Smooth muscle cell (in vitro differentiated cells): ENCODE data around the gene IGSF21. TPM values are rescaled to one million over a fixed set of nuclear protein-coding genes. Genes with fewer than 3 reads are reported as not detected.

Source experiments
- DNase-seq: peaks from one replicate; lab custom pipeline; 2025; ENCODE audit not compliant: unreplicated experiment; lab: John Stamatoyannopoulos, UW
- H2AFZ ChIP-seq: fragments of 200-600 bp; sonication (generic); 2 replicates; pipeline ENCODE4 v1.6.0; 2016; ENCODE audit warnings: antibody characterized with exemption, low read depth, mild to moderate bottlenecking
- H3F3A ChIP-seq: fragments of 200-600 bp; sonication (generic); 2 replicates; pipeline ENCODE4 v1.6.0; 2017; ENCODE audit warnings: antibody characterized with exemption, low read depth
- H3K27ac ChIP-seq: fragments of 200-600 bp; sonication (generic); 2 replicates; pipeline ENCODE4 v1.5.1; 2016; ENCODE audit warnings: low read depth, mild to moderate bottlenecking
- H3K27me3 ChIP-seq: fragments of 200-600 bp; sonication (generic); 2 replicates; pipeline ENCODE4 v1.6.1; 2016; ENCODE audit warnings: low read depth, mild to moderate bottlenecking
- H3K36me3 ChIP-seq: fragments of 200-600 bp; sonication (generic); 2 replicates; pipeline ENCODE4 v1.5.1; 2016; ENCODE audit warnings: low read depth
- H3K4me1 ChIP-seq: fragments of 200-600 bp; sonication (generic); 2 replicates; pipeline ENCODE4 v1.5.1; 2016; ENCODE audit warnings: low read depth
- H3K4me2 ChIP-seq: fragments of 200-600 bp; sonication (generic); 2 replicates; pipeline ENCODE4 v1.6.0; 2016; ENCODE audit warnings: mild to moderate bottlenecking
- H3K4me3 ChIP-seq: fragments of 200-600 bp; sonication (generic); 2 replicates; pipeline ENCODE4 v1.5.1; 2016; ENCODE audit warnings: mild to moderate bottlenecking
- H3K79me2 ChIP-seq: fragments of 200-600 bp; sonication (generic); 2 replicates; pipeline ENCODE4 v1.6.0; 2016; ENCODE audit warnings: low read depth, mild to moderate bottlenecking
- H3K9ac ChIP-seq: fragments of 200-600 bp; sonication (generic); 2 replicates; pipeline ENCODE4 v1.6.0; 2016; ENCODE audit warnings: low read depth
- H3K9me3 ChIP-seq: fragments of 200-600 bp; sonication (generic); replicated peaks from 2 replicates; pipeline ENCODE4 v1.5.1; 2016; ENCODE audit warnings: low read depth
- H4K20me1 ChIP-seq: fragments of 200-600 bp; sonication (generic); 2 replicates; pipeline ENCODE4 v1.6.0; 2016; ENCODE audit warnings: low read depth
- WGBS: methylation state at CpG from one replicate; pipeline ENCODE4 v1.1.7; 2016; ENCODE audit warnings: low lambda C conversion rate; 5-methylcytosine and 5-hydroxymethylcytosine counted together
- polyA plus RNA-seq: library from polyadenylated mRNA; unstranded; fragments of >200 nt; fragmentation: Nextera tagmentation; extraction: Ambion mirVana; gene quantifications from 2 replicates; pipeline ENCODE4 v1.2.1, GENCODE V29; 2016
- total RNA-seq: library from RNA; depleted of rRNA; stranded (reverse); fragments of >200 nt; gene quantifications from 2 replicates; pipeline ENCODE4 v1.2.3, GENCODE V29; 2014
- TF ChIP-seq, protein P1 (sequence below): fragments of 200-600 bp; sonication (generic); IDR thresholded peaks from 2 replicates; pipeline ENCODE4 v1.5.1; 2017; ENCODE audit warnings: borderline replicate concordance, mild to moderate bottlenecking, antibody characterized with exemption; ENCODE audit not compliant: insufficient read depth, poor library complexity, severe bottlenecking

IGSF21 gene
- total and polyA plus RNA-seq, 2 experiments from 2014 or later: not detected

DNA sequence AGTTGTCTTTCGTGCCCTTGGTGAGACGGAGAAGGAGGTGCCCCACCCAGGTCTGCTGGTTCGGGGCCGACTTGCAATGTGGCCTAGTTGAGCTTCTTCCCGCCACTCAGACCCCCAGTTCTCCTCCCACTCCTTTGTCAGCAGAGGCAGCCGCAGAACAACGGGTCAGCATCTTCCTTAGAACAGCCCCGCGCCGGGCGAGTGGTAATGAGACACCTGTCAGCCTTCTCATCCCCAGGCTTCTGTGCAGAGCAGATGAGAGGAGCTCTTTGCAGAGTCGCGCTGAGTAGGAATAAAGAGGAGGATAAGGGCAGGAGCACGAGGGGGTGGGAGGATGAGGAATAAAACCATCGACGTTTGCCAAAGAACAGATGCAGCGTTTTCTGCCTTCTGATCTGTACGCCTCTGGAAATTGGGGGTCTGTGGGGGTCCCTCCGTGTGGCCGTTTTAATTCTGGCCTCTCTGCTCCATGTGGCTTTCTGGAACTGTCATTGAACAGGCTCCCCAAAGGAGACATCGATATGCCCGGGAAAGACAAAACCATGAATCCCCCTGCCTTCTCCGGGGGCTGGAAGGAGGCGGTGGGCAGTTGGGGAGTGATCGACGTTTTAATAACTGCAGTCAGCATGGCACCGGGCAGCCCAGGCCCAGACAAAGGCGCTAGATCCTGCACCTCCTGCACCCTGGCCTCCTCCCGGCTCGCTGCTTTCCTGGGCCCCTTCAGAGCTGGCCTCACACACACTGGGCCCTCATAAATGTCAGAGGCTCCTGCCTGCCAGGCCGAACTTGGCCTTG lies 27.5 kb upstream of the IGSF21 start:
- Histone ChIP-seq H3K9ac (no peak overlapping the region), H3F3A (no peaks in the 10 kb centered on the region), H3K4me3 (no peak overlapping the region), H3K27ac (no peak overlapping the region), H3K9me3 (no peaks in the 10 kb centered on the region), H3K4me2 (no peak overlapping the region), H3K4me1 (no peaks in the 10 kb centered on the region), H3K79me2 (no peaks in the 10 kb centered on the region), H3K36me3 (no peaks in the 10 kb centered on the region), H4K20me1 (no peaks in the 10 kb centered on the region), H2AFZ (no peak overlapping the region), H3K27me3 (peaks cover 49% of the 10 kb centered on the region)
- TF ChIP-seq, protein P1, sequence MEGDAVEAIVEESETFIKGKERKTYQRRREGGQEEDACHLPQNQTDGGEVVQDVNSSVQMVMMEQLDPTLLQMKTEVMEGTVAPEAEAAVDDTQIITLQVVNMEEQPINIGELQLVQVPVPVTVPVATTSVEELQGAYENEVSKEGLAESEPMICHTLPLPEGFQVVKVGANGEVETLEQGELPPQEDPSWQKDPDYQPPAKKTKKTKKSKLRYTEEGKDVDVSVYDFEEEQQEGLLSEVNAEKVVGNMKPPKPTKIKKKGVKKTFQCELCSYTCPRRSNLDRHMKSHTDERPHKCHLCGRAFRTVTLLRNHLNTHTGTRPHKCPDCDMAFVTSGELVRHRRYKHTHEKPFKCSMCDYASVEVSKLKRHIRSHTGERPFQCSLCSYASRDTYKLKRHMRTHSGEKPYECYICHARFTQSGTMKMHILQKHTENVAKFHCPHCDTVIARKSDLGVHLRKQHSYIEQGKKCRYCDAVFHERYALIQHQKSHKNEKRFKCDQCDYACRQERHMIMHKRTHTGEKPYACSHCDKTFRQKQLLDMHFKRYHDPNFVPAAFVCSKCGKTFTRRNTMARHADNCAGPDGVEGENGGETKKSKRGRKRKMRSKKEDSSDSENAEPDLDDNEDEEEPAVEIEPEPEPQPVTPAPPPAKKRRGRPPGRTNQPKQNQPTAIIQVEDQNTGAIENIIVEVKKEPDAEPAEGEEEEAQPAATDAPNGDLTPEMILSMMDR: no peak
- DNase-seq: no peak
- 84% methylated on average over 31 of the region's 31 CpGs for WGBS

DNA sequence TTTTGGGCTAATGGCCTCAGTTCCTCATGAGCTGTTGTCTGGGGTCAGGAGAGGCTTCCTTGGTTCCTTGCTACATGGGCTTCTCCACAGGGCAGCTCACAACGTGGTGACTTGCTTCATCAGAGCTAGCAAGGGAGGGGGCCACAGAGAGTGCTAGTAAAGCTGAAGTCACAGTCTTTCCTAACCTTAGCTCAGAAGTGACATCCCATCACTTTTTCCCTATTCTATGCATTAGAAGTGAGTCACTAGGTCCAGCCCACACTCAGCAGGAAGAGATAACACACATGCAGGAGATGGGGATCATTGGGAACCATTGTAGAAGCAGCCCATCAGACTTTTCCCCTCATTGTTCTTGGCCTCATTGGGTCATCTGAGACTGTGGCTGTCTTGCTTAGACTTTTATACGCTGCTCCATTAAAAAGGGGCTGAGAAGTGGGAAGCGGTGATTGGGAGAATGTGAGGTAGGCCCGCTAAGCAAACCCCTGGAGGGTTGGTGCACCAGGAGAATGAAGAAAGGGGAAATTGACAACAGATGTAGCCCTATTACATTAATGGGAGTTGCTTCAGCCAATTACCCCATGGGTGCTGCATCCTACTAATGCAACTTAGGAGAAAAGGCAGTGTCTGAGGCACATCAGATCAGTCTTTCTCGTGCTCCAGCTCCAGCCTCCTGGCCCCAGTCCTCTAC lies 22.1 kb upstream of the IGSF21 start:
- no peak for DNase-seq
- H3K4me1 ChIP-seq: peaks cover 4% of the 10 kb centered on the region
- no peak overlapping the region for H2AFZ ChIP-seq
- H4K20me1 ChIP-seq: no peaks in the 10 kb centered on the region
- no peaks in the 10 kb centered on the region for H3K9me3 ChIP-seq
- no peak overlapping the region for H3K27ac ChIP-seq
- no peaks in the 10 kb centered on the region for H3F3A ChIP-seq
- H3K36me3 ChIP-seq: no peaks in the 10 kb centered on the region
- H3K27me3 ChIP-seq: peaks cover 21% of the 10 kb centered on the region
- TF ChIP-seq, protein P1: no peak
- H3K4me3 ChIP-seq: no peak overlapping the region
- no peaks in the 10 kb centered on the region for H3K79me2 ChIP-seq
- no peak overlapping the region for H3K4me2 ChIP-seq
- 76% methylated on average over 5 of the region's 5 CpGs for WGBS
- no peak overlapping the region for H3K9ac ChIP-seq

DNA sequence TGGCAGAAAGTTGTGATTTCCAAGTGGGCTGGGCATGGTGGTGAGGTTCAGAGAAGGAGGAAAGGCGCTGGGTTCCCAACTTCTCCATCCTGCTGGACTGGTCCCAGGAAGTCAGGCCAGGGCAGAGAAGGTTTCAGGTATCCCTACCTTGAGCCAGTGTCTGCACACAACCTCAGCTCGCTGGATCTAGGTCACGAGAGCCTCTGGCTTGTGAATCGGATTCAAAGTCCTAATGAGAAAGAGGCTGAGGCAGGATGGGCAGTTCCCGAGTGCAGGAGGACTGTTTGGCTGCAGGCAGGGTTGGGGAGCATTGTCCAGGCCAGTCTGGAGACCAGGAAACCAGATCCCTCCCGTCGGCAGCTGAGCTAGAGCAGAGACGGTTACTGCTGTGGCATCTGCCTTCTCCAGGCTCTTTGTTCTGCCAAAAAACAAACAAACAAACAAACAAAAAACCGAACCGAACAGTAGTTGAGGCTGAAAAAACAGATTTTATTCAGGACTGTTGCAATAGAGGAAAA lies 19.5 kb upstream of the IGSF21 start:
- no peaks in the 10 kb centered on the region for H4K20me1 ChIP-seq
- H3K79me2 ChIP-seq: no peaks in the 10 kb centered on the region
- no peak overlapping the region for H3K9ac ChIP-seq
- no peak overlapping the region for H2AFZ ChIP-seq
- H3K4me2 ChIP-seq: no peak overlapping the region
- H3K9me3 ChIP-seq: no peaks in the 10 kb centered on the region
- peaks cover 11% of the 10 kb centered on the region for H3K27me3 ChIP-seq
- peaks cover 24% of the 10 kb centered on the region for H3K4me1 ChIP-seq
- H3K4me3 ChIP-seq: no peak overlapping the region
- H3K36me3 ChIP-seq: no peaks in the 10 kb centered on the region
- peaks cover 6% of the 10 kb centered on the region for H3F3A ChIP-seq
- 52% methylated on average over 10 of the region's 10 CpGs for WGBS
- DNase-seq: no peak
- H3K27ac ChIP-seq: no peak overlapping the region
- TF ChIP-seq, protein P1: no peak
